OCI-LY1 (cell line): Measurements from ENCODE around the gene MS4A2.

Source experiments
- CTCF ChIP-seq: fragments of 200-600 bp; sonication (generic), shearing (Covaris generic); IDR thresholded peaks from 2 replicates; pipeline ENCODE4 v1.5.1; 2017; ENCODE audit warnings: mild to moderate bottlenecking, antibody characterized with exemption, low read length, moderate library complexity, mixed read lengths
- EZH2 ChIP-seq: fragments of 200-600 bp; sonication (generic), shearing (Covaris generic); IDR thresholded peaks from 2 replicates; pipeline ENCODE4 v1.8.0; 2017; ENCODE audit warnings: borderline replicate concordance, mixed run types, mild to moderate bottlenecking, antibody characterized with exemption, low read length, moderate library complexity, mixed read lengths

GRCh38 chr11:60064111-60064510, 24.4 kb upstream of the MS4A2 start:
- TF ChIP-seq CTCF (no peak), EZH2 (no peak)
